ENCODE measurements around the gene SUN2. TPM values are rescaled to one million over a fixed set of nuclear protein-coding genes. Genes with fewer than 3 reads are reported as not detected.

Gene SUN2
- total RNA-seq, 1 donor from 2014 or later, result 16.2 TPM

DNA sequence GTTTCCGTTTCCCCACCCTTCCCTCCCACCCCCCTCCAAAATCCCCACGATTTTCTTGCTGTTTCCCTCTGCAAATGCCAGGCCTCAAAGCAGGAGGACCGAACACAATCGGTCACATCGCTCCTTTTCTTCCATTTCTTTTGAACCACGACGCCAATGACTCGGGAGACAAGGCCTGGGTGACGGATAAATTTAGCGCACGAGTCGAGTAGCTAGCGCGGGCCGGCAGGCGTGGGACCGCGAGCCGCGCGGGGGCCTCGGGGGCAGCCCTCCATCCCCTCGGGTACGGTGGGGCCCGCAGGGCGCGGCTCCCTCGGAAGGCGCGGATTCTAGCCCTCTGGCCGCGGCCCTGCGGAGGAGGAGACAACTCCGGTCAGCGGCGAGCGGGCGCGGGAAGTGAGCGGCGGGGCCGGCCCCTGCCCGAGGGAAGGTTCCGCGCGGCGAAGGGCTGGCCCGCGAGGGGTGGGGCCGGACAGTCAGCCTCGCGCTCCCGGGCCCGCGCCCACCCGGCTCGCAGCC, 55.5 kb downstream of the SUN2 start:
- Histone ChIP-seq H2AFZ (replicated peaks) (peak overlapping the region; percentile 63), H3K79me2 (ENCODE audit: low read depth) (peaks cover 47% of the 10 kb centered on the region)

DNA sequence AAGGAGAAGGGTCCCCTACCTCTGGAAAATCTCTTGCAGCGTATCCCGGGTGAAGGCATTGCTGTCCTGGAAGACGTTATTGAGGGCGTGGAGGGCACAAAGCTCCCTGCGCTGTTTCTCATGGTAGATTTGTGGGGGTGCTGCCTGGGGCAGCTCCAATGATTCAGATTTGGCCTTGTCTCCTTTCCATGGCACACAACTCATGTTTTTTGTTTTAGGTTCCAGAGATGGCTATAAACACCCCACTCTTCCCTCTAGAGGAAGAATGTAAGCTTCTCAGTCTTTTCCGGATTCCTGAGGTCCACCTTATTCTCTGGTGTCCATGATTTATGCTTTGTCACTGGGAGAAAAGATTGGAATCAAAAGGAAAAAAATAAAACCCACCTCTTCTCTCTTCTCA, 56.0 kb downstream of the SUN2 start:
- H3K4me3 ChIP-seq, result peak overlapping the region; percentile 98
- H2AFZ ChIP-seq (replicated peaks), result no peak overlapping the region
- no peaks in the 10 kb centered on the region for H3K9me3 Mint-ChIP-seq
- DNase-seq (ENCODE audit: low spot score), result no peak
- H3K4me3 Mint-ChIP-seq, result peak overlapping the region; percentile 98
- peaks cover 10% of the 10 kb centered on the region for H3K27me3 Mint-ChIP-seq (ENCODE audit: insufficient read depth, low read depth)
- H3K4me1 ChIP-seq, result peaks cover 29% of the 10 kb centered on the region
- no peaks in the 10 kb centered on the region for H3K9me3 ChIP-seq (ENCODE audit: low read depth)
- peaks cover 6% of the 10 kb centered on the region for H3K36me3 Mint-ChIP-seq
- peaks cover 33% of the 10 kb centered on the region for H4K20me1 ChIP-seq (ENCODE audit: low read depth)
- peaks cover 47% of the 10 kb centered on the region for H3K79me2 ChIP-seq (ENCODE audit: low read depth)
- no peaks in the 10 kb centered on the region for H3K36me3 ChIP-seq
- H3K27me3 ChIP-seq, result peaks cover 9% of the 10 kb centered on the region
- H3K27ac Mint-ChIP-seq, result peak overlapping the region; percentile 53
- no peak for TF ChIP-seq EZH2 (IDR thresholded peaks at IDR 0.05)
- TF ChIP-seq EZH2phosphoT487 (IDR thresholded peaks at IDR 0.05), result no peak
- TF ChIP-seq, protein P1, sequence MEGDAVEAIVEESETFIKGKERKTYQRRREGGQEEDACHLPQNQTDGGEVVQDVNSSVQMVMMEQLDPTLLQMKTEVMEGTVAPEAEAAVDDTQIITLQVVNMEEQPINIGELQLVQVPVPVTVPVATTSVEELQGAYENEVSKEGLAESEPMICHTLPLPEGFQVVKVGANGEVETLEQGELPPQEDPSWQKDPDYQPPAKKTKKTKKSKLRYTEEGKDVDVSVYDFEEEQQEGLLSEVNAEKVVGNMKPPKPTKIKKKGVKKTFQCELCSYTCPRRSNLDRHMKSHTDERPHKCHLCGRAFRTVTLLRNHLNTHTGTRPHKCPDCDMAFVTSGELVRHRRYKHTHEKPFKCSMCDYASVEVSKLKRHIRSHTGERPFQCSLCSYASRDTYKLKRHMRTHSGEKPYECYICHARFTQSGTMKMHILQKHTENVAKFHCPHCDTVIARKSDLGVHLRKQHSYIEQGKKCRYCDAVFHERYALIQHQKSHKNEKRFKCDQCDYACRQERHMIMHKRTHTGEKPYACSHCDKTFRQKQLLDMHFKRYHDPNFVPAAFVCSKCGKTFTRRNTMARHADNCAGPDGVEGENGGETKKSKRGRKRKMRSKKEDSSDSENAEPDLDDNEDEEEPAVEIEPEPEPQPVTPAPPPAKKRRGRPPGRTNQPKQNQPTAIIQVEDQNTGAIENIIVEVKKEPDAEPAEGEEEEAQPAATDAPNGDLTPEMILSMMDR (IDR thresholded peaks at IDR 0.05), result no peak
- no peak overlapping the region for H3K27ac ChIP-seq
- H3F3A ChIP-seq (ENCODE audit: low read depth), result peaks cover 19% of the 10 kb centered on the region
- peak overlapping the region; percentile 79 for H3K9ac ChIP-seq
- H3K4me1 Mint-ChIP-seq, result peaks cover 54% of the 10 kb centered on the region
- peak overlapping the region; percentile 96 for H3K4me2 ChIP-seq

More for the DNA sequence above, 55.5 kb downstream of the SUN2 start:
- Histone ChIP-seq H3K4me3 (peak overlapping the region; percentile 98), H3K9ac (peak overlapping the region; percentile 79), H3K4me2 (peak overlapping the region; percentile 96), H3F3A (ENCODE audit: low read depth) (peaks cover 23% of the 10 kb centered on the region), H3K9me3 (ENCODE audit: low read depth) (no peaks in the 10 kb centered on the region), H3K36me3 (no peaks in the 10 kb centered on the region), H3K27ac (no peak overlapping the region), H3K27me3 (peaks cover 9% of the 10 kb centered on the region), H3K4me1 (peaks cover 31% of the 10 kb centered on the region), H4K20me1 (ENCODE audit: low read depth) (peaks cover 33% of the 10 kb centered on the region)
- Mint-ChIP-seq H3K9me3 (no peaks in the 10 kb centered on the region), H3K36me3 (peaks cover 5% of the 10 kb centered on the region), H3K4me3 (peak overlapping the region; percentile 98), H3K27me3 (ENCODE audit: insufficient read depth, low read depth) (peaks cover 16% of the 10 kb centered on the region), H3K27ac (peak overlapping the region; percentile 83), H3K4me1 (peaks cover 59% of the 10 kb centered on the region)
- TF ChIP-seq EZH2 (IDR thresholded peaks at IDR 0.05), result no peak
- TF ChIP-seq, protein P1 (IDR thresholded peaks at IDR 0.05), result no peak
- TF ChIP-seq EZH2phosphoT487 (IDR thresholded peaks at IDR 0.05), result no peak
- DNase-seq (ENCODE audit: low spot score), result peak; percentile 89

DNA sequence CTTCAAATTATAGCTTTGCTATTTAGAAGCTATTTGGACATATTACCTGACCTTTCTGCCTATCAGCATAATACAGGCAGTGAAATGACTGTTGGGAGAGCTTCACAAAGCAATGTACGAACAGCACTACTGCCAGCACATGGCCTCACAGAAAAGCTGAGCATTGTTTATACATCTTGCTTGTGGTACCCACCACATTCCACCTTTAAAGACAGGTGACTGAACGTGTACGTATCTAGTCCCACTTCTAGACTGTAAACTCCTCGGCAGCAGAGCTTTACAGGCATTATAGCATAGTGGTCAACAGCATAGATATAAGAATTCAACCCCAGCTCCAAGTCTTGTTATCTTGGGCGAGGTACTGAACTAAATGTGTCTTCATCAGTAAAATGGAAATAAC, 56.7 kb downstream of the SUN2 start:
- Histone ChIP-seq H3K9ac (no peak overlapping the region), H3K27ac (no peak overlapping the region), H3K27me3 (peaks cover 9% of the 10 kb centered on the region), H3K79me2 (ENCODE audit: low read depth) (peaks cover 52% of the 10 kb centered on the region), H3K9me3 (ENCODE audit: low read depth) (no peaks in the 10 kb centered on the region), H3K4me1 (peaks cover 25% of the 10 kb centered on the region), H3K4me2 (peak overlapping the region; percentile 96), H3K4me3 (peak overlapping the region; percentile 98), H3F3A (ENCODE audit: low read depth) (peaks cover 13% of the 10 kb centered on the region), H2AFZ (replicated peaks) (no peak overlapping the region), H4K20me1 (ENCODE audit: low read depth) (peaks cover 35% of the 10 kb centered on the region), H3K36me3 (no peaks in the 10 kb centered on the region)
- H3K36me3 Mint-ChIP-seq, result peaks cover 8% of the 10 kb centered on the region
- peak overlapping the region; percentile 98 for H3K4me3 Mint-ChIP-seq
- TF ChIP-seq, protein P1 (IDR thresholded peaks at IDR 0.05), result no peak
- TF ChIP-seq EZH2phosphoT487 (IDR thresholded peaks at IDR 0.05) (no peak), EZH2 (IDR thresholded peaks at IDR 0.05) (no peak)
- H3K27ac Mint-ChIP-seq, result no peak overlapping the region
- no peak for DNase-seq (ENCODE audit: low spot score)
- H3K9me3 Mint-ChIP-seq, result no peaks in the 10 kb centered on the region
- H3K27me3 Mint-ChIP-seq (ENCODE audit: insufficient read depth, low read depth), result peaks cover 6% of the 10 kb centered on the region
- H3K4me1 Mint-ChIP-seq, result peaks cover 49% of the 10 kb centered on the region
